ENCODE measurements around the gene DENND2D.

Gene DENND2D

DNA sequence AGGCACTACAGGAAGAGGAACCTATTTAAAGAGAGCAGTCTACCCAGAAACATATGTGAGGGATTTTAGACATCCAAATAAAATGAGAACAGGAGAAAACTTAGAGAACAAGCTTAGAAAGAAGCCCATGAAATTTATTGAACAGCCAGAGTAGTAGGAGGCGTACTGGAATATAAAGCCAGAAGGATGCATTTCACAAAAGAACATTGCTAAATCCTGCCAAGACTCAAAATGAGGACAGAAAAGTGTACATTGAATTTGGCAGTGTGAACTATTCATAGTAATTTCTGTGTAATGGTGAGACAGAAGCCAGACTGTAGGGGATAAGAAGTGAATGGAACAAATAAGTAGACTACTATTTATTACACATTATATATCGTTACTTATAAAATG lies 38.0 kb downstream of the DENND2D start:
- H3K4me3 ChIP-seq (ENCODE audit: control insufficient read depth, low read depth, low read length), result no peak overlapping the region
- DNase-seq (ENCODE audit: low read depth), result no peak
- TF ChIP-seq, protein P1, sequence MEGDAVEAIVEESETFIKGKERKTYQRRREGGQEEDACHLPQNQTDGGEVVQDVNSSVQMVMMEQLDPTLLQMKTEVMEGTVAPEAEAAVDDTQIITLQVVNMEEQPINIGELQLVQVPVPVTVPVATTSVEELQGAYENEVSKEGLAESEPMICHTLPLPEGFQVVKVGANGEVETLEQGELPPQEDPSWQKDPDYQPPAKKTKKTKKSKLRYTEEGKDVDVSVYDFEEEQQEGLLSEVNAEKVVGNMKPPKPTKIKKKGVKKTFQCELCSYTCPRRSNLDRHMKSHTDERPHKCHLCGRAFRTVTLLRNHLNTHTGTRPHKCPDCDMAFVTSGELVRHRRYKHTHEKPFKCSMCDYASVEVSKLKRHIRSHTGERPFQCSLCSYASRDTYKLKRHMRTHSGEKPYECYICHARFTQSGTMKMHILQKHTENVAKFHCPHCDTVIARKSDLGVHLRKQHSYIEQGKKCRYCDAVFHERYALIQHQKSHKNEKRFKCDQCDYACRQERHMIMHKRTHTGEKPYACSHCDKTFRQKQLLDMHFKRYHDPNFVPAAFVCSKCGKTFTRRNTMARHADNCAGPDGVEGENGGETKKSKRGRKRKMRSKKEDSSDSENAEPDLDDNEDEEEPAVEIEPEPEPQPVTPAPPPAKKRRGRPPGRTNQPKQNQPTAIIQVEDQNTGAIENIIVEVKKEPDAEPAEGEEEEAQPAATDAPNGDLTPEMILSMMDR (conservative IDR thresholded peaks at IDR 0.05; ENCODE audit: control insufficient read depth, insufficient read depth, low read depth, low read length), result no peak

DNA sequence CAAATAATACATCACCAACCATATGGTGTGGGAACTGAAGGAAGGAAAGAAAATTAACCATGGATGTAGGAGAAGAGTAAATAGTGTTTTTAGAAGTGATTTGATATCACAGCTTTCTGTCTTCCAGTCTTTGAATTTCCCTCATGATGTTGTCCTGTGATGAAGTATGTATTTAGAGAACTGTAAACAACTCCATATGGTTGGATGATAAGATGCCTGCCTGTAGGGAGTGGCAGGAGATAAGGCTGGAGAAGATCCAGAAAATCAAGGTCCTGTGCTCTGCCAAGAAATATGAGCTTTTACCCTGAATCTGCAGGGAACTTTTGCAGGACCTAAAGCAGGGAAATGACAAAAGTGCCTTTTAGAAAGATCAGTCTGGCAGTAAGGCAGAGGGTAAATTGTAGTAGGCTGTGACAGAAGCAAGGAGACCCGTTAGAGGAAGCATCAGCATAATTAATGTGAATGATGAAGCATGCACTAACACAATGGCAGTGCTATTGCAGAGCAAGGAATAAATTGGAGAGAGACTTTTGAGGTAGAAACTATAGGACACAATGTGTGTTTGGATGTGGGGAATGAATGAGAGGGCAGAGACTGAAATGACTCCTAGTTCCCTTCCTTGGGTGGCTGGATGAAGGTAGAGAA lies 38.5 kb downstream of the DENND2D start:
- no peak for DNase-seq (ENCODE audit: low read depth)
- TF ChIP-seq, protein P1 (conservative IDR thresholded peaks at IDR 0.05; ENCODE audit: control insufficient read depth, insufficient read depth, low read depth, low read length), result no peak
- no peak overlapping the region for H3K4me3 ChIP-seq (ENCODE audit: control insufficient read depth, low read depth, low read length)

DNA sequence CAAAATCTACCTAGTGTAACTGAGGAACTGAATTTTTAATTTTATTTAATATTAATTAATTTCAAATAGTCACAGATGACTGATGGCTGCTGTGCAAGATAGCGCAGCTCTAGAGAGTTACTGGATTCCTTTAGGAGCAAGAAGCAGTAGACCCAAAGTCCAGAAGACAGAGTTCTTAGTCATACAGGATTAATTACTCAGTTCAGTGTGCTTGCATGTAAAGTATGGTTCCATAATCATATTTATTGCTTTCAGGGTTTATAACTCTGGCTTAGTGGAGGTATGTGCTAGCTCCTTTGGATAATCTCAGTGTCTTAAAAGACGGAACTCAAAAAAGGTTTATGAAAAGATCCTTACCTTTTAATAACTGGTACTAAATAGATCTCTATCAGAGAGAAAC lies 43.0 kb downstream of the DENND2D start:
- H3K4me3 ChIP-seq (ENCODE audit: control insufficient read depth, low read depth, low read length), result no peak overlapping the region
- no peak for DNase-seq (ENCODE audit: low read depth)
- TF ChIP-seq, protein P1 (conservative IDR thresholded peaks at IDR 0.05; ENCODE audit: control insufficient read depth, insufficient read depth, low read depth, low read length), result no peak

DNA sequence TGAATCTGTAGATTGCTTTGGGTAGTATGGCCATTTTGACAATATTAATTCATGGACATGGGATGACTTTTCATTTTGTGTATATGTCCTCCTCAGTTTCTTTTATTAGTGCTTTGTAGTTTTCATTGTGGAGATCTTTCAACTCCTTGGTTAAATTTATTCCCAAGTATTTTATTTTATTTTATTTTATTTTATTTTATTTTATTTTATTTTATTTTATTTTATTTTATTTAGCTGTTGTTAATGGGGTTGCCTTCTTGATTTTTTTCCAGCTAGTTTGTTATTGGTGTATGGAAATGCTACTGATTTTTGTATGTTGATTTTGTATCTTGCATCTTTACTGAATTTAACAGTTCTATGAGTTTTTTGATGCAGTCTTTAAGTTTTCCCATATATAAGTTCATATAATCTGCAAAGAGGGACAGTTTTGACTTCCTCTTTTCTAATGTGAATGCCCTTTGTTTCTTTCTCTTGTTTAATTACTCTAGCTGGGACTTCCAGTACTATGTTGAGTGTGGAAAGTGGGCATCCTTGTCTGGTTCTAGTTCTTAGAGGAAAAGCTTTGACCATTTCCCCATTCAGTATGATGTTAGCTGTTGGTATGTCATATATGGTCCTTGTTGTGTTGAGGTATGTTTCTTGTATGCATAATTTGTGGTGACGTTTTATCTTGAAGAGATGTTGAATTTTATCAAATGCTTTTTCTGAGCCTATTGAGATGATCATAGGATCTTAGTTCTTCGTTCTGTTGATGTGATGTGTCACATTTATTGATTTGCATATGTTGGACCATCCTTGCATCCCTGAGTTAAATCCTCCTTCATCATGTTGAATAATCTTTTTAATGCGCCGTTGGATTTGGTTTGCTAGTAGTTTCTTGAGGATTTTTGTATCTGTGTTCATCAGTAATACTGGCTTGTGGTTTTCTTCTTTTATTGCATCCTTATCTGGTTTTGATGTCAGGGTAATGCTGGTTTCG lies 46.1 kb downstream of the DENND2D start:
- no peak overlapping the region for H3K4me3 ChIP-seq (ENCODE audit: control insufficient read depth, low read depth, low read length)
- TF ChIP-seq, protein P1 (conservative IDR thresholded peaks at IDR 0.05; ENCODE audit: control insufficient read depth, insufficient read depth, low read depth, low read length), result no peak
- no peak for DNase-seq (ENCODE audit: low read depth)

DNA sequence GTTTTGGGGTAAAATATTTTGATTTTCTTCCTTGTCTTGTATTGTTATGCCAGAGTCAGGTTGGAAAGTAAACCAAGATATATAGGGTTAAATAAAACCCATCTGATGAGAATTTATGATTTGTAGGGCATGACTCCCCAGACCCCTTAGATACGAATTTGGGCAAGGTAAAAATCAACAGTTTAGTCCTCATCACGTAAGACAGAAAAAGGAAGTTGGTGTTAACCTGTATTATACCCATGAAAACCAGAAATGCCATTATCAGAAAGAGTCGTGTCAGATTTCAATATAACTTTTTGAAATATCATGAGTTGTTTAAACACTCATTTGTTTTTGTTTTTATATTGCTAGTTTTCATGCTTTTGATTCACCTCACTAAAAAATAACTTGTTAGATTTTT lies 48.6 kb downstream of the DENND2D start:
- no peak for DNase-seq (ENCODE audit: low read depth)
- no peak overlapping the region for H3K4me3 ChIP-seq (ENCODE audit: control insufficient read depth, low read depth, low read length)
- TF ChIP-seq, protein P1 (conservative IDR thresholded peaks at IDR 0.05; ENCODE audit: control insufficient read depth, insufficient read depth, low read depth, low read length), result no peak

DNA sequence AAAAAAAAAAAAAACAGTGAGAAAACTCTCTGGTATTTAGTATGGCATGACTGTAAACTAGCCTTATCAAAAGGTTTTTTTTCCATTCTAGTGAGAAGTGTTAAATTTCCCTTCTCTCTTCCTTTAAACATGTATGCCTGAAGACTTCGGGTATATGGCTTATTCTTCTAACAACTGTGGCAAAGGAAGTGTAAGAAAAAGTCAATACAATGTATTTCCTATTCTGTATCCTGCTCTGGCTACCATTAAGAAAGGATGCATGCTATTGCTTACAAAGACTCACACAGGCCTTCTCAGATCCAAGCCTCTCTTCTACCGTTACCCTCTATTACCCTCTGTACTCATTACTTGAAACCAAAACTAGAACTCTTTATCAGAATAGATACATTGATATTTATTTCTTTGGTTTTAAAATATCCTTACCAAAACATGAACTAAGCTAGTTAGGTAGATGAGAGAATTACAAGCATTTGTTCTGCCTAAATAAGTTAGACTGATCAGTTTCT lies 52.0 kb downstream of the DENND2D start:
- no peak for DNase-seq (ENCODE audit: low read depth)
- TF ChIP-seq, protein P1 (conservative IDR thresholded peaks at IDR 0.05; ENCODE audit: control insufficient read depth, insufficient read depth, low read depth, low read length), result no peak
- H3K4me3 ChIP-seq (ENCODE audit: control insufficient read depth, low read depth, low read length), result no peak overlapping the region

All from fibroblast of mammary gland (primary cell).